Astrocyte of the cerebellum (primary cell): ENCODE measurements around the gene OSBP.
"Not testable (repeated sequence)": the region's sequence is repeated elsewhere in the genome, so short reads cannot be mapped to it uniquely, and the experiment has no call there.

ENCODE experiments used
- DNase-seq: peaks from one replicate; pipeline ENCODE4 v3.0.0-alpha.2; 2011; ENCODE audit warnings: low read depth
- H3K4me3 ChIP-seq: 2 replicates; pipeline ENCODE4 v1.5.1; 2011; ENCODE audit warnings: mild to moderate bottlenecking, low read depth, low read length, moderate library complexity
- in situ Hi-C: cut with HindIII; loops from 2 replicates; pipeline ENCODE4 v1.10.0; 2017; ENCODE audit warnings: low sequenced_read_pairs
- TF ChIP-seq, protein P1 (sequence below): IDR thresholded peaks from 2 replicates; pipeline ENCODE4 v1.5.1; 2012; ENCODE audit warnings: low read length, low read depth, moderate library complexity, mild to moderate bottlenecking; ENCODE audit errors: missing control alignments

OSBP gene

DNA sequence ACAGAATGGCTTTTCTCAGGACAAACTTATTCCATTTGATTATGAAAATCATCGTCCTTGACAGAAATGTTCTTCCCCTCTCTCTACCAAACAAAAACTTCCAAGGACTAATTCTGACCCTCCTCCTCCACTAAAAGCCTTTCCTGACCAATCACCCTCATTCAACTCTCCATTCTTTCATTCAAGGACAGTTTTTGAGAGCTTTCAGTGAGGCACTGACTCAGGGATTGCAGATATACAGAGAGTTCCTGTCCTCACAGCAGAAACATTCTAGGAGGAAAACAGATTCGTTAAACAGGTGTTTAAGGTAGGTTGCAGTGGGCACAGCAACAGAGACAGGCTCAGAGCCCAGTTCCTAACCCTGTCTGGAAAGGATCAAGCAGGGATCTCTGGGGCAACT lies 62.7 kb downstream of the OSBP start:
- in situ Hi-C loops: loop anchor here (5.0 kb wide), 1 partner anchor 114 kb away; the partner anchor contains the start of gene PATL1
- DNase-seq: no peak

DNA sequence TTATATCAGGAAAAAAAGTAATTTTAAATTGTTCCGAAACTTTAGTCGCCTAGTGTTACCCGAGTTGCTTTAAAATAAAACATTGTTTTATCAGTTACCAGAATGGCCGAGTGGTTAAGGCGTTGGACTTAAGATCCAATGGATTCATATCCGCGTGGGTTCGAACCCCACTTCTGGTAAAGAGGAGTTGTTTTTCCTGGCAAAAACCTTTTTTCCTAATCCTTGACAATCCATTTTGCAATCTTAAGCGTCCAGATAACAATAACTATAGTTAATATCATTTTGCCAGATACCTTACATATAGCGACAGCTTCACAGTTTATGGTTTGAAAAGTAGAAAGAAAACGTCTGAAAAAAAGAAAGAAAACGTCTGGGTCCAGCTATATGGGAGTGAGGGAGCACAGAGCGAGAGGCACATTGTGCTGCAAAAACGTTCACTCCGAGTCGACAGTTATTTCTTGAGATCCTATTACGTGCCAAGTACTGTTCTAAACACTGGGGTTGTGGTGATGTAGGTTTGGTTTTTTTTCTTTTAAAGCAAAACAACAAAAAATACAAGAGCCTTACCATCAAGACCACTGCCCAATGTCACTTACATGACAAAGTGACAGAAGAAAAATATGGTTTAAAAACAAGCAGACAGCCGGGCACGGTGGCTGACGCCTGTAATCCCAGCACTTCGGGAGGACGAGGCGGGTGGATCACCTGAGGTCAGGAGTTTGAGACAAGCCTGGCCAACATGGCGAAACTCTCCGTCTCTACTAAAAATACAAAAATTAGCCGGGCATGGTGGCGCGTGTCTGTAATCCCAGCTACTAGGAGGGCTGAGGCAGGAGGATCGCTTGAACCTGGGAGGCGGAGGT lies 63.7 kb downstream of the OSBP start:
- no peak for DNase-seq
- H3K4me3 ChIP-seq: peak overlapping the region; percentile 57
- in situ Hi-C loops: loop anchor here (5.0 kb wide), 1 partner anchor 115 kb away; the partner anchor contains the start of gene PATL1
- TF ChIP-seq, protein P1, sequence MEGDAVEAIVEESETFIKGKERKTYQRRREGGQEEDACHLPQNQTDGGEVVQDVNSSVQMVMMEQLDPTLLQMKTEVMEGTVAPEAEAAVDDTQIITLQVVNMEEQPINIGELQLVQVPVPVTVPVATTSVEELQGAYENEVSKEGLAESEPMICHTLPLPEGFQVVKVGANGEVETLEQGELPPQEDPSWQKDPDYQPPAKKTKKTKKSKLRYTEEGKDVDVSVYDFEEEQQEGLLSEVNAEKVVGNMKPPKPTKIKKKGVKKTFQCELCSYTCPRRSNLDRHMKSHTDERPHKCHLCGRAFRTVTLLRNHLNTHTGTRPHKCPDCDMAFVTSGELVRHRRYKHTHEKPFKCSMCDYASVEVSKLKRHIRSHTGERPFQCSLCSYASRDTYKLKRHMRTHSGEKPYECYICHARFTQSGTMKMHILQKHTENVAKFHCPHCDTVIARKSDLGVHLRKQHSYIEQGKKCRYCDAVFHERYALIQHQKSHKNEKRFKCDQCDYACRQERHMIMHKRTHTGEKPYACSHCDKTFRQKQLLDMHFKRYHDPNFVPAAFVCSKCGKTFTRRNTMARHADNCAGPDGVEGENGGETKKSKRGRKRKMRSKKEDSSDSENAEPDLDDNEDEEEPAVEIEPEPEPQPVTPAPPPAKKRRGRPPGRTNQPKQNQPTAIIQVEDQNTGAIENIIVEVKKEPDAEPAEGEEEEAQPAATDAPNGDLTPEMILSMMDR: no peak

More for the DNA sequence above, 62.7 kb downstream of the OSBP start:
- no peak overlapping the region for H3K4me3 ChIP-seq
- TF ChIP-seq, protein P1: no peak

DNA sequence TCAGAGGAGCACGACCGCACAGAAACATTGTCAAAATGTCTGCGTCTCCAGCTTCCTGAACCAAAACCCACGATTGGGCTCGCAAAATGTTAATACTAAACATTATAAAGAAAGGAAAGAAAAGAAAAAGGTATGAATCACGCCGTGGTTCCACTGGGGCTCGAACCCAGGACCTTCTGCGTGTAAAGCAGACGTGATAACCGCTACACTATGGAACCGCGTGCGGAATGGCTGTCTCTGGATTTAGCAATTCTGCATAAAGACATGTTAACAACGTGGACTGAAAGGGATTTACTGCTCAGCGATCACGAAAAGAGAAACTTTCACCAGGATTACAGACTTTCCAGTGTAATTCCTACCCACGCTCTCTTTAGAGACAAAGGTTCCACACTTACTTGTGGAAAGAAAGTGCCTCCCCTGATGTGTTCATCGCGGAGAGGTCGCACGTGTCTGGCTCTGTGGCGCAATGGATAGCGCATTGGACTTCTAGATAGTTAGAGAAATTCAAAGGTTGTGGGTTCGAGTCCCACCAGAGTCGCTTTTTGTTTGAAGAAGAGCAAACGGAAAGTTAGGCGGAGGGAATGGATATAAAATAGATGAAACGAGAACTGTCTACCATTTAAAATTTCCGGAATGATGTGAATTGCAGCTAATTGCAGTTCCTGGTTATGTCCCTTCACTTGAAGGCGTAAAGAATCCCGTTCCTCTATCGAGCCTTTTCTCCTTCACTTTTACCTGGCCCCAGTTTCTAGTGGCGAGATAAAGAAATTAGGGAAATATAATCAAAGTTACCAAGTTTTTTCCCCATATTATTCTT lies 64.5 kb downstream of the OSBP start:
- DNase-seq: peak; percentile 84
- H3K4me3 ChIP-seq: peak overlapping the region; percentile 57
- TF ChIP-seq, protein P1: no peak
- in situ Hi-C loops: loop anchor here (5.0 kb wide), 1 partner anchor 116 kb away; the partner anchor contains the start of gene PATL1

DNA sequence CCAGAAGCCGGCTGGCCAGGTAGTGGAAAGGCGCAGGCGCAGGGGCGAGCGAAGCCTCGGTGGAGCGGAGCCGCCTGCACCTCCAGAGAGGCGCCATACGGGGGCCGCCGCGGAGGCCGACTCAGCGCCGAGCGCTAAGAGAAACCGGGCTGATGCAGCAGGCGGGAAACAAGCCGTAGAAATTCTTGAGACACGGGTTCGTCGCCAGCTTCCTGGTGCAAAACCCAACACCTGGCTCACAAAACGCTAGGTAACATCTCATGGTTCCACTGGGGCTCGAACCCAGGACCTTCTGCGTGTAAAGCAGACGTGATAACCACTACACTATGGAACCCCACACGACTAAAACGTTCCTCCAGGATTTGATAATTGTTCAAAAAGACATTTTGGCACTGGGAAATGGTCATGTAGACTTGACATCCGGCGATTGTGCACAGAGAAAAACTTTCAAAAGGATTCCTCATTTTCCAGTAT lies 65.2 kb downstream of the OSBP start:
- TF ChIP-seq, protein P1: peak; percentile 47
- H3K4me3 ChIP-seq: peak overlapping the region; percentile 57
- DNase-seq: peak; percentile 89
- in situ Hi-C loops: loop anchor here (5.0 kb wide), 1 partner anchor 117 kb away; the partner anchor contains the start of gene PATL1

DNA sequence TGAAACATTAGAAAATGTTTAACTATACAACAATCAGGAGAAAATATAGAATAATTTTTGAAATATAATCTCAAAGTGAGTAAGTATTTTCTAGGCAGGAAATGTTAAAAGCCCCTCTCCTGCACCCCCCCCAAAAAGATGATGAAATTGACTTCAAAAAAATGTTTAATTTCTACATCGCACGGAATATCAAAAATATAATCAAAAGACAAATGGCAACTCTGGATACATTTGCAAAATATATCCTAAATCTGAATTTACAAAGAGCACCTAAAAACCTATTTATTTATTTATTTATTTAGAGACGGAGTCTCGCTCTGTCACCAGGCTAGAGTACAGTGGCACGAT lies 67.3 kb downstream of the OSBP start:
- in situ Hi-C loops: no loop called here
- no peak overlapping the region for H3K4me3 ChIP-seq
- TF ChIP-seq, protein P1: no peak
- DNase-seq: no peak

DNA sequence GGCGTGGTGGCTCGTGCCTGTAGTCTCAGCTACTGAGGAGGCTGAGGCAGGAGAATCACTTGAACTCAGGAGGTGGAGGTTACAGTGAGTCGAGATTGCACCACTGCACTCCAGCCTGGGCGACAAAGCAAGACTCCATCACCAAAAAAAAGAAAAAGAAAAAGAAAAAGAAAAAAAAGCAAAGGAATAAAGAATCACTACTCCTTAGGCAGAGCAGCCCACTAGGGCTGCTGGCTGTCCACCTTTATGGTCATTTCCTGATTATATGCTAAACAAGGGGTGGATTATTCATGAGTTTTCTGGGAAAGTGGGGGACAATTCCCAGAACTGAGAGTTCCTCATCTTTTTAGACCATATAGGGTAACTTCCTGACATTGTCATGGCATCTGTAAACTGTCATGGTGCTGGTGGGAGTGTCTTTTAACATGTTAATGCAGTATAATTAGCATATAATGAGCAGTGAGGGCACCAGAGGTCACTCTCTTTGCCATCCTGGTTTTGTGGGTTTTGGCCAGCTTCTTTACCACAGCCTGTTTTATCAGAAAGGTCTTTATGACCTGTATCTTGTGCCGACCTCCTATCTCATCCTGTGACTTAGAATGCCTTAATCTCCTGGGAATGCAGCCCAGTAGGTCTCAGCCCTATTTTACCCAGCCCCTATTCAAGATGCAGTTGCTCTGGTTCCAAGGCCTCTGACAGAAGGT lies 67.8 kb downstream of the OSBP start:
- DNase-seq, H3K4me3 ChIP-seq, in situ Hi-C loops: not testable (repeated sequence)
